ENCODE results near the gene MFAP4.

Gene MFAP4

DNA sequence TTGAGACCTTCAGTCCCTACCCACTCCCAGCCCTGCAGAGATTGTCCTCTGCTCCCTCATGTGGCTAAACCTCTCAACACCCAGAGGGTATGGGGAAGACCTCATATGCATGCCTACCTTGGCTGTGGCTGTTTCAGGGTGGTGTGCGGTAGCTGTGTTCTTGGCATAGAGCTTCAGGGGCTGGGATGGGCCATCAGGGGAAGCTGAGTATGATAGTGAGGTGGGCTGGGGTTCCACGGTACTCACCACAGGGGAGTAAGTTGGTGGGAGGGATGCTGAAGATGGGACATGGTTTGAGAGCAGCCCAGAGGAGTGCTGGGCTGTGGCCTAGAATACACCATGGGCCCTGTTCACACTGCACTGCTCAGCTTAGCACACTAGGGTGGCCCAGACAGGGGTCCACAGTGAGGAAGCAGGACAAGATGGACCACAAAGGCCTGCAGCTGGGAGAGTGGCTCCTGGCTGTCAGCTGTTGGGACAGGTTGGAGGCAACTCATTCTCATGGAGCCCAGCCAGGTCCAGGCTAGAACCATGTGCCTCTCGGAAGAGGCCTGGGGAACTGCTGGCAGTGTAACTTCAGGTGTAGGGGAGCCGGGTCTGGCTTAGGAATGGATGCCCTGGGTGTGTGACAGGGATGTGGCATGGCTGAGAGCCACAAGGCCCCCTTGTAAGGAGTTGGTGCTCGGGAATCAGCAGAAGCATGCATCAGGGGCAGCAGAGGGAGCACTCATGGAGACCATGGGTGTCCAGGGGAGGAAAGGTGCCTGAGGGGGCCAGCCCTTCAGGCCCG, 3.1 kb downstream of the MFAP4 start:
- no peak for DNase-seq

DNA sequence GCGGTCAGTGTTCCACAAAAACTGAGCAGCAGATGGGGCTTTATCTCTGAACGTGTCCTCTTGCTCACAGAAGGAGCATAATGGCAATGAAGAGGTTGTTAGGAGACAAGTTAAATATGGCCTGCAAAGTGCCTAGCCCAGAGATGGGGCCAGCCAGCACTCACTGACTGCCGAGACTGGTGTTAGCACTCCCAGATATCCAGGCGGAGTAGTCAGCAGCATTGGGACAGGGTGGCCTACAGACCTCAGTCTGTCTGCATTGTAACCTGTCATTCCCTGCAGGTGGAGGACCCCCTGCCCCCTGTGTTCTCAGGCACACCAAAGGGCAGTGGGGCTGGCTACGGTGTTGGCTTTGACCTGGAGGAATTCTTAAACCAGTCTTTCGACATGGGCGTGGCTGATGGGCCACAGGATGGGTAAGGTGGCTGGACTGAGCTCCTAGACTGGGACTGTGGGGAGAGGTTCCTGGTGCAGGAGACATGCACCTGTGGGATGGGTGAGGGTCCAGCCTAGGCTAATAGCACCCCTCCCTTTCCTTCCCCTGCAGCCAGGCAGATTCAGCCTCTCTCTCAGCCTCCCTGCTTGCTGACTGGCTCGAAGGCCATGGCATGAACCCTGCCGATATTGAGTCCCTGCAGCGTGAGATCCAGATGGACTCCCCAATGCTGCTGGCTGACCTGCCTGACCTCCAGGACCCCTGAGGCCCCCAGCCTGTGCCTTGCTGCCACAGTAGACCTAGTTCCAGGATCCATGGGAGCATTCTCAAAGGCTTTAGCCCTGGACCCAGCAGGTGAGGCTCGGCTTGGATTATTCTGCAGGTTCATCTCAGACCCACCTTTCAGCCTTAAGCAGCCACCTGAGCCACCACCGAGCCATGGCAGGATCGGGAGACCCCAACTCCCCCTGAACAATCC, 4.2 kb downstream of the MFAP4 start:
- DNase-seq = no peak

DNA sequence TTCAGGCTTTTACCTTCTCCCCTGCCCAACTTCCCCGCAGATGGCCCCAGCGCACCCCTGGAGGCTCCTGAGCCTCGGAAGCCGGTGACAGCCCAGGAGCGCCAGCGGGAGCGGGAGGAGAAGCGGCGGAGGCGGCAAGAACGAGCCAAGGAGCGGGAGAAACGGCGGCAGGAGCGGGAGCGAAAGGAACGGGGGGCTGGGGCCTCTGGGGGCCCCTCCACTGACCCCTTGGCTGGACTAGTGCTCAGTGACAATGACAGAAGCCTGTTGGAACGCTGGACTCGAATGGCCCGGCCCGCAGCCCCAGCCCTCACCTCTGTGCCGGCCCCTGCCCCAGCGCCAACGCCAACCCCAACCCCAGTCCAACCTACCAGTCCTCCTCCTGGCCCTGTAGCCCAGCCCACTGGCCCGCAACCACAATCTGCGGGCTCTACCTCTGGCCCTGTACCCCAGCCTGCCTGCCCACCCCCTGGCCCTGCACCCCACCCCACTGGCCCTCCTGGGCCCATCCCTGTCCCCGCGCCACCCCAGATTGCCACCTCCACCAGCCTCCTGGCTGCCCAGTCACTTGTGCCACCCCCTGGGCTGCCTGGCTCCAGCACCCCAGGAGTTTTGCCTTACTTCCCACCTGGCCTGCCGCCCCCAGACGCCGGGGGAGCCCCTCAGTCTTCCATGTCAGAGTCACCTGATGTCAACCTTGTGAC, 5.1 kb downstream of the MFAP4 start:
- DNase-seq = no peak

DNA sequence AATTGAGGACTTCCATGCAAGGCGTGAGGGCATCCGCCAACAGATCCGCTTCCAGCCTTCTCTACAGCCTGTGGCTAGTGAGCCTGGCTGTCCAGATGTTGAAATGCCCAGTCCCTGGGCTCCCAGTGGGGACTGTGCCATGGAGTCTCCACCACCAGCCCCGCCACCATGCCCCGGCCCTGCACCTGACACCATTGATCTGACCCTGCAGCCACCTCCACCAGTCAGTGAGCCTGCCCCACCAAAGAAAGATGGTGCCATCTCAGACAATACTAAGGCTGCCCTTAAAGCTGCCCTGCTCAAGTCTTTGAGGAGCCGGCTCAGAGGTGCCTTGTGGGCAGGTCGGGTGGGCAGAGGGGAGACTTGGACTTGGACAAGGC, 5.6 kb downstream of the MFAP4 start:
- no peak for DNase-seq

DNA sequence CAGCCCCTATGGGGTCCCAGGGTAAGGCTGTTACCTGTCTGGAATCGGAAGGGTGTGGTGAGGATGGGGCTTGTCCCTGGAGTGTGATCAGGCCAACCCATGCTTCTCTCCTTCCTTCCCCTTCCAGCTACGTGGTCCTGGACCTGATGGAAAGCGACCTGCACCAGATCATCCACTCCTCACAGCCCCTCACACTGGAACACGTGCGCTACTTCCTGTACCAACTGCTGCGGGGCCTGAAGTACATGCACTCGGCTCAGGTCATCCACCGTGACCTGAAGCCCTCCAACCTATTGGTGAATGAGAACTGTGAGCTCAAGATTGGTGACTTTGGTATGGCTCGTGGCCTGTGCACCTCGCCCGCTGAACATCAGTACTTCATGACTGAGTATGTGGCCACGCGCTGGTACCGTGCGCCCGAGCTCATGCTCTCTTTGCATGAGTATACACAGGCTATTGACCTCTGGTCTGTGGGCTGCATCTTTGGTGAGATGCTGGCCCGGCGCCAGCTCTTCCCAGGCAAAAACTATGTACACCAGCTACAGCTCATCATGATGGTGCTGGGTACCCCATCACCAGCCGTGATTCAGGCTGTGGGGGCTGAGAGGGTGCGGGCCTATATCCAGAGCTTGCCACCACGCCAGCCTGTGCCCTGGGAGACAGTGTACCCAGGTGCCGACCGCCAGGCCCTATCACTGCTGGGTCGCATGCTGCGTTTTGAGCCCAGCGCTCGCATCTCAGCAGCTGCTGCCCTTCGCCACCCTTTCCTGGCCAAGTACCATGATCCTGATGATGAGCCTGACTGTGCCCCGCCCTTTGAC, 6.3 kb downstream of the MFAP4 start:
- no peak for DNase-seq

GRCh38 chr17:19379361-19380065, 7.5 kb downstream of the MFAP4 start:
- DNase-seq = no peak

GRCh38 chr17:19378416-19379360, 8.3 kb downstream of the MFAP4 start, which contains the start of gene MAPK7:
TSS of gene MAPK7 (plus strand) at chr17:19378498. CDS start at chr17:19378901, 403 bp downstream.
- no peak for DNase-seq

DNA sequence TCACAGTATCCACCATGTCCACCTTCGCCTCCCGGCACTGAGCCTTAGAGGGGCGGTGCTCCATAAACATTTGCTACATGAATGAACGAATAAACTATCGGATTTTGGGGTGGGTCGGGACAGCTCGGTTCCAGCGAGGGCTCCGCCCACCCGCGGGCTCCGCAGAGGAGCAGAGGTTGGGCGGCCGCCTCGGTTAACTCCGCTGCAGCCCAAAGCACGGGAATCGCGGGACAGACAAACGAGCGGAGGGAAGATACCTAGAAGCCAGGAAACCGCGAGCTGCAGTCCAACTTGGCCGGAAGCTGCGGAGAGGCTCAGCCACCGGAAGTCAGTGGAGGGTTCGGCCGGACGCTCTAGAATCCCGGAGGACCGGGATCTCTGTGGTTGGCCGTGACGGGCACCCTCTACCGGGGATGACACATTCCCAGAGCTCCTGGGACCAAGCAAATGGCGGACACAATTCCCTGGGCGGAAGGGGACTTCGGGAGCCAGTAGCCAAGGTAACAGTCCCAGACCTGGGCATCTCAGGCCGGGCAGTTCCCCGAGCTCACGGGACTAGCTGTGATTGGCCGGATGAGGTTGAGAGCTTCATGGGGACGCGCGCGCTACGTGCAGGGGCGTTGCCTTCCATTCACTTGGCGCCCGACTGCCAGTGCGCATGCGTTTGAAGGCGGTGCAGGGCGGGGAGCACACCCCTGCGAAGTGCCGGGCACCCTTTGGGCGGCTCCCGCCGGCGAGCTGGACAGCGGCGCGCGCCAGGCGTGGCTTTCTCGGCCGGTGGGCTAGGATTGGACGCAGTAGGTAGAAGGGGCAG, 9.2 kb downstream of the MFAP4 start:
- peak; percentile 92 for DNase-seq

DNA sequence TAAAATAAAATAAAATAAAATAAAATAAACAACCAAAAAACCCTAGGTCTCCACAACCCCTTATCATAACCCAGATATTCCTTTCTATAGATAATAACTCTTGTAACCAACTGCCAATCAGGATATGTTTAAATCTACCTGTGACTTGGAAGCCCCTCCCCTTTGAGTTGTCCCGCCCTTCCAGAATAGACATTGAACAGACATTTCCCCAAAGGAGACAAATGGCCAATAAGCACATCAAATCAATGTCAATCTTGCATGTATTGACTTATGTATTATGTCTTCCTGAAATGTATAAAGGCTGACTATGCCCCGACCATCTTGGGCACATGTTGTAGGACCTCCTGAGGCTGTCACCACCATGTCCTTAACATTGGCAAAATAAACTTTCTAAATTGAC, 10.2 kb downstream of the MFAP4 start:
- no peak for DNase-seq

DNA sequence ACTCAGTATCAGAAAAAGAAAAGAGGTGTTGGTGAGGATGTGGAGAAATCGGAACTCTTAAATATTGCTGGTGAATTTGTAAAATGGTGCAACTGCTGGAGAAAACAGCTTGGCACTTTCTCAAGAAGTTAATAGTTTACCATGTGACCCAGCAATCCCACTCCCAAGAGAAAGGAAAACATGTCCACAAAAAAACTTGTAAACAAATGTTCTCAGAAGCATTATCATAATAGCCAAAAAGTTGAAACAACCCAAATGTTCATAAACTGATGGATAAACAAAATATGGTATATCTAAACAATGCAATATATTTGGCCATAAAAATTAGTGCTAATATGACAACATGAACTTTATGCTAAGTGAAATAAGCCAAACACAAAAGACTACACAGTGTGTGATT, 11.3 kb downstream of the MFAP4 start:
- DNase-seq = no peak

DNA sequence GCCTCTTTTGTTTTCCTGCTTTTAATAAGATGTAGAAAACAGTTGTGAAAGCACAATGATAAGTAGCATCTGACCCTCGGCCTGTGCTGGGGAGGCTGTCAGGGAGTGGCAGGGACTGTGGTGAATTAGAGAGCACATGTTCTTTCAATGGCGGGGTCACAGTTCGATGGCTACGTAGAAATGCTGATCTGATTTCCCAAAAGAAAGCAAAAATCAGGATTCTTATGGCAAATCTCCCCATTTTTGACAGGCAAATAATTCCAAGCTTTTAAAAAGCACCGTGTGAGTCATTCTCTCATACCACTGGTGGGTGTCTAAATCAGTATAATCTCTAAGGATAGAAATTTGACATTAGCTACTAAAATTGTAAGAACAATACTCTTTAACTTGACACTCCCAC, 12.9 kb downstream of the MFAP4 start:
- DNase-seq = no peak

DNA sequence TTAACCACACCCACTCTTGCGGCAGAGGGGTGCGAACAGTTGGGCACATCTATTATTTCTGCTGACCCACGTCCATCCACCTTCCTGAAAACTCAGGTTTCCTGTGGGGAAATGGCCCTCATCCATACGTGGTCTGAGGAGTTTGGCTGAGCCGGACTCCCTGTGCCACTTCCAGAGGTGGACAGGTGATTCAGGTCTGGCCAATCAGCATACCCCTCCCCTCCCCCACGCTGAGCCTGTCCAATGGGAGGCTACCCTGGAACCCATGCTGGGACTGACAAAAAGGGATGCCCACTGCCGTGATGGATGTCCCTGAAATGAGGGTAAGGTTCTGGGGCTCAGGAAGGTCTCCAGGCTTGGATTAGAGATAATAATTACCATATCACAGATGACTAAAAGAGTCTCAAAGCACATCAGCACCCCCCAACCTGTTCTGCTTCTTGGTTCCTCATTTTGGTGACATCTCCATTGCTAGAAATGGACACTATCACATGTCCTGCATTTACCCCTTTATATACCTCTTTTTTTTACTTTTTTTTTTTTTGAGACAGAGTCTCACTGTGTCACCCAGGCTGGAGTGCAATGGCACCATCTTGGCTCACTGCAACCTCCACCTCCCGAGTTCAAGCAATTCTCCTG, 14.0 kb downstream of the MFAP4 start:
- no peak for DNase-seq

DNA sequence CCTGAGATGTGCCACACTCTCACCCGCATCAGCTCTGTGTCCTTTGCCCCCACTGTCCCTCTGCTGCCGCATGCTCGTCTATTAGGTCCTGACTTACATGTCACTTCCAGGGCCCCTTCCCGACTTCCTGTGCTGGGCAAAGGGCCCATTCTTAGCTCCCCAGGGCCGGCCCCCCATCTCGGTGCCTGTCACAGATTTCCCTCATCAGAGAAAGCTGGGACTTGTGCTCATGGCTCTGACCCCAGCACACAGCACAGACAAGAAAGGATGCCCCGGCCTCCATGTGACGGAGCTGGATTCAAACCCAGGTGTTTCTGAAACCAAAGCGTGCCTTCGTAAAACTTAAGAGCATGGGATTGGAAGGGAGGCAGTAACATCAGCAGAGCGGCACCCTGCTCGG, 14.6 kb downstream of the MFAP4 start:
- DNase-seq = no peak

GRCh38 chr17:19372011-19372370, 15.0 kb downstream of the MFAP4 start:
- no peak for DNase-seq

GRCh38 chr17:19371259-19372010, 15.6 kb downstream of the MFAP4 start:
- no peak for DNase-seq

DNA sequence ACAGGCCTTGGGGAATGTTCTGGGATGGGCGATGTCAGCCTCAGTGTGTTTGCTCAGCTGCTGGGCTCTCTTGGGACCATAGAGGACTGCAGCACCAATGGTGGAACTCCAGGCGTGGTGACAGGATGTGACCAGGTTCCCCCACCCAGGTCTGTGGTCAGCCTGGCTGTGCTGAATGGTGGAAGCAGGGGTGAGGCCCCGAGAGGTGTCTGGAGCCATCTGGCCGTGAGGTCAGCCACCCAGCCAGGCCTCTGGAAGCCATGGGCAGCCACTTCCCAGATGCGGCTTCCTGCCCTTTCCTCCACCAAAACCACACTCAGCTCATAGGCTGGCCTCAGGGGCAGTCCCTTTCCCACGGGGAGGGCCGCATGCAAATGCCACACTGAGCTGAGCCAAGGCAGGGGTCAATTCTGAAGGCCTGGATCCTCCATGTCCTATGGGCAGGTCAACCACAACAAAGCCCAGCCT, 16.5 kb downstream of the MFAP4 start:
- DNase-seq = no peak

DNA sequence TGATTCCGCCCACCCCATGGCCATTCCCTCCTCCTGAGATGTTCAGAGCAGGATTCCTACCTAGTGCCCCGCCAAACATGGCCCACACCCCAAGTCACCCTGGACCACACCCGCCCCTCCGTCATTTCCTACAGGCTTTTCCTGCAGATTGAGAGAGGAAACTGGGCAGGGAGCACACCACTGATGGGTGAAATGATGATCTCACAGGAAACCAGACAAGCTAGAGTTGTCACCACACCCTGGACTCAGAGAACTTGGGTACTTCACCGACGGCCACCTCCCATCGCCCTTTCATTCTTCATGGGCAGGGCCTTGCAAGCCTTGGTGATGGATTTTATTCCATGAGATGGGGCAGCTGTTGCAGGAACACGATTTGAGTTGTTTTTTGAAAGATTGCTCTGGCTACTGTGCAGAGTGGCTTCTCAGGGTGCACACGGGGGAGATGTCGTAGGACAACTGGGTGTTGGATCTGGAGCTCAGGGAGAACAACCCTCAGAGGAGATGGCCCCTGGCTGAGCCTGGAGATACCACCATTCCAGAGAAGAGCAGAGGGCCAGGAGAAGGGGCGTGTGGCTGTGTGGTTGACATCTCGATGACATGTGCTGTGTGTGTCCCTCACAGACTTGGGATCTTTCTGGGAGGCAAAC, 17.0 kb downstream of the MFAP4 start:
- no peak for DNase-seq

All from stimulated activated CD4-positive, alpha-beta T cell treated with anti-CD3 and anti-CD28 coated beads, Interleukin-2, amount 100 ng/mL, for 48 hours (primary cell).